DOHH2 (cell line): ENCODE data around the gene CEP41.

Source experiments
- EZH2phosphoT487 ChIP-seq: fragments of 200-600 bp; sonication (generic); IDR thresholded peaks from 2 replicates; pipeline ENCODE4 v1.6.1; 2017; ENCODE audit warnings: borderline replicate concordance, mild to moderate bottlenecking, antibody characterized with exemption, low read length, moderate library complexity, mixed read lengths
- TF ChIP-seq, protein P1 (sequence below): fragments of 200-600 bp; sonication (generic); IDR thresholded peaks from one replicate; pipeline ENCODE4 v1.5.1; 2014; ENCODE audit warnings: antibody characterized with exemption, mild to moderate bottlenecking, low read depth, low read length; ENCODE audit not compliant: poor library complexity, severe bottlenecking

DNA sequence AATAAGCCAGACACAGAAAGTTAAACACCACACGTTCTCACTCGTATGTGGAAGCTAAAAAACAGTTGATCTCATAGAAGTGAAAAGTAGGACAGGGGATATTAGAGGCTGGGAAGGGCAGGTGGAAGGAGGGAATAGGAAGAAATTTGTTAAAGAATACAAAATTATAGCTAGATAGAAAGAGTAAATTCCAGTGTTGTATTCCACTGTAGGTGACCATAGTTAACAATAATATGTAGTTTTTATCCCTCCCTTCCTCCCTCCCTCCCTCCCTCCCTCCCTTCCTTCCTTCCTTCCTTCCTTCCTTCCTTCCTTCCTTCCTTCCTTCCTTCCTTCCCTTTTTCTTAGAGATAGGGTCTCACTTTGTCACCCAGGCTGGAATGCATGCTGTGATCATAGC, 31.2 kb upstream of the CEP41 start:
- TF ChIP-seq, protein P1, sequence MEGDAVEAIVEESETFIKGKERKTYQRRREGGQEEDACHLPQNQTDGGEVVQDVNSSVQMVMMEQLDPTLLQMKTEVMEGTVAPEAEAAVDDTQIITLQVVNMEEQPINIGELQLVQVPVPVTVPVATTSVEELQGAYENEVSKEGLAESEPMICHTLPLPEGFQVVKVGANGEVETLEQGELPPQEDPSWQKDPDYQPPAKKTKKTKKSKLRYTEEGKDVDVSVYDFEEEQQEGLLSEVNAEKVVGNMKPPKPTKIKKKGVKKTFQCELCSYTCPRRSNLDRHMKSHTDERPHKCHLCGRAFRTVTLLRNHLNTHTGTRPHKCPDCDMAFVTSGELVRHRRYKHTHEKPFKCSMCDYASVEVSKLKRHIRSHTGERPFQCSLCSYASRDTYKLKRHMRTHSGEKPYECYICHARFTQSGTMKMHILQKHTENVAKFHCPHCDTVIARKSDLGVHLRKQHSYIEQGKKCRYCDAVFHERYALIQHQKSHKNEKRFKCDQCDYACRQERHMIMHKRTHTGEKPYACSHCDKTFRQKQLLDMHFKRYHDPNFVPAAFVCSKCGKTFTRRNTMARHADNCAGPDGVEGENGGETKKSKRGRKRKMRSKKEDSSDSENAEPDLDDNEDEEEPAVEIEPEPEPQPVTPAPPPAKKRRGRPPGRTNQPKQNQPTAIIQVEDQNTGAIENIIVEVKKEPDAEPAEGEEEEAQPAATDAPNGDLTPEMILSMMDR: no peak
- TF ChIP-seq EZH2phosphoT487: no peak
